ENCODE results near the gene TSHZ3. TPM values are rescaled to one million over a fixed set of nuclear protein-coding genes. Genes with fewer than 3 reads are reported as not detected.

Gene TSHZ3
- total and polyA plus RNA-seq, 9 of the 15 experiments (the other 6 are each of a cell fraction or from before 2014, with no cell fraction given): 0.03 to 0.13 (median 0.05) TPM; not detected in 5

GRCh38 chr19:31283701-31284100 is 65.5 kb downstream of the TSHZ3 start:
- no peak overlapping the region for H3K9ac ChIP-seq (ENCODE audit: insufficient read depth in 1 of 2, low read depth in 2 of 2, low read length in 2 of 2)
- POLR2A ChIA-PET: no interaction called here
- TF ChIP-seq BMI1 (IDR thresholded peaks at IDR 0.05; ENCODE audit: low read length) (no peak), HIVEP1 (CRISPR knock-in tag; IDR thresholded peaks at IDR 0.05) (no peak), XRCC3 (IDR thresholded peaks at IDR 0.05) (no peak), ARID1B (IDR thresholded peaks at IDR 0.05) (no peak), FOXJ2 (tag; IDR thresholded peaks at IDR 0.05) (no peak), GABPA (tag; conservative IDR thresholded peaks at IDR 0.05; ENCODE audit: low read depth) (no peak), FOXK1 (CRISPR knock-in tag; IDR thresholded peaks at IDR 0.05; ENCODE audit: borderline replicate concordance) (no peak), HES1 (IDR thresholded peaks at IDR 0.05; ENCODE audit: low read depth) (no peak)
- ATAC-seq (no peak), DNase-seq (ENCODE audit: extremely low read depth in 1 of 4, low spot score in 3 of 4) (no peak), FAIRE-seq (no peak)
- 0% methylated on average over 8 of the region's 8 CpGs for WGBS (ENCODE audit: insufficient coverage, low coverage, missing lambda C conversion rate)
- H3K79me2 ChIP-seq (ENCODE audit: control insufficient read depth, insufficient read depth, low read length): no peaks in the 10 kb centered on the region
- H2AFZ ChIP-seq (ENCODE audit: low read depth, low read length): no peak overlapping the region
- CTCF ChIA-PET (ENCODE audit: low intra/inter-chr PET ratio): no interaction called here
- H3K4me3 ChIP-seq: no peak overlapping the region
- BruUV-seq (replicated peaks): no TSS peak
- H3K36me3 ChIP-seq (ENCODE audit: control insufficient read depth, insufficient read depth, low read length): no peaks in the 10 kb centered on the region
- H3K9me3 ChIP-seq (replicated peaks; ENCODE audit: control insufficient read depth, insufficient read depth, low read depth, low read length): no peaks in the 10 kb centered on the region
- H3K4me1 ChIP-seq (replicated peaks in 1 of 2; ENCODE audit: control insufficient read depth in 2 of 2, insufficient read depth in 2 of 2, low read length in 2 of 2): no peaks in the 10 kb centered on the region
- H3K27ac ChIP-seq (ENCODE audit: extremely low read depth, low read depth, low read length): no peak overlapping the region
- in situ Hi-C loops (cut with MboI) (no loop called here), intact Hi-C loops (cut with micrococcal nuclease) (no loop called here)
- no peak overlapping the region for H3K4me2 ChIP-seq (ENCODE audit: insufficient read depth, low read length)
- H3K27me3 ChIP-seq (ENCODE audit: control insufficient read depth in 2 of 2, insufficient read depth in 2 of 2, low read length in 2 of 2): peaks cover 9 to 27% of the 10 kb centered on the region in 2 experiments; a peak in 4 of 5 replicates
- no peaks in the 10 kb centered on the region; the same call in none of the 2 replicates for H4K20me1 ChIP-seq (replicated peaks; ENCODE audit: control insufficient read depth, insufficient read depth, low read length)
- H3K9me1 ChIP-seq (ENCODE audit: control insufficient read depth, insufficient read depth, low read length): no peaks in the 10 kb centered on the region

Measured in K562 (cell line).